Caco-2 (cell line): ENCODE results near the gene SLC35E1. TPM values are rescaled to one million over a fixed set of nuclear protein-coding genes. Genes with fewer than 3 reads are reported as not detected.

Experiments used
- BruUV-seq: library from RNA; stranded (reverse); fragments of 400-500 nt; replicated peaks from 2 replicates; lab custom pipeline; 2021; lab: Mats Ljungman, UMichigan
- CTCF ChIA-PET: fragments of 300-600 bp; sonication (Branson Sonifier 250); formaldehyde crosslinking; loops from one replicate; lab custom pipeline; 2022; ENCODE audit warnings: antibody characterized with exemption; lab: Charles Lee
- POLR2A ChIA-PET: fragments of 300-600 bp; sonication (Branson Sonifier 250); formaldehyde crosslinking; loops from one replicate; lab custom pipeline; 2022; ENCODE audit warnings: antibody characterized with exemption; lab: Charles Lee
- DNase-seq, 2 experiments: peaks; one replicate each; pipeline versions ENCODE4 v3.0.0 to v3.0.0-alpha.2; 2020 to 2022
- H3K27me3 ChIP-seq: replicated peaks from 2 replicates; pipeline ENCODE4 v1.6.0; 2011; ENCODE audit warnings: low read length; ENCODE audit not compliant: control insufficient read depth, insufficient read depth
- H3K36me3 ChIP-seq: 2 replicates; pipeline ENCODE4 v1.5.1; 2011; ENCODE audit warnings: low read length; ENCODE audit not compliant: control insufficient read depth, insufficient read depth
- H3K4me1 ChIP-seq: fragments of 250-450 bp; sonication (Bioruptor Pico); 2 replicates; pipeline ENCODE4 v1.5.1; 2020; ENCODE audit warnings: mild to moderate bottlenecking
- H3K4me3 ChIP-seq: 2 replicates; pipeline ENCODE4 v1.5.1; 2011; ENCODE audit warnings: low read depth, mild to moderate bottlenecking, control low read depth, low read length
- H3K9me3 ChIP-seq: fragments of 250-450 bp; sonication (Bioruptor Pico); 2 replicates; pipeline ENCODE4 v1.5.1; 2020; ENCODE audit warnings: mild to moderate bottlenecking, moderate library complexity
- H3K27ac Mint-ChIP-seq: one replicate; pipeline ENCODE4 v1.8.0; 2022; ENCODE audit warnings: mixed read lengths; ENCODE audit not compliant: unreplicated experiment
- H3K27me3 Mint-ChIP-seq: one replicate; pipeline ENCODE4 v1.8.0; 2022; ENCODE audit warnings: mixed read lengths; ENCODE audit not compliant: insufficient read depth, unreplicated experiment
- H3K36me3 Mint-ChIP-seq: one replicate; pipeline ENCODE4 v1.8.0; 2022; ENCODE audit warnings: mild to moderate bottlenecking, mixed read lengths; ENCODE audit not compliant: insufficient read depth, unreplicated experiment
- H3K4me1 Mint-ChIP-seq: one replicate; pipeline ENCODE4 v1.8.0; 2022; ENCODE audit warnings: low read depth, mixed read lengths; ENCODE audit not compliant: unreplicated experiment
- H3K4me3 Mint-ChIP-seq: one replicate; pipeline ENCODE4 v1.8.0; 2022; ENCODE audit warnings: mild to moderate bottlenecking, moderate library complexity, mixed read lengths; ENCODE audit not compliant: unreplicated experiment
- H3K9me3 Mint-ChIP-seq: one replicate; pipeline ENCODE4 v1.8.0; 2022; ENCODE audit warnings: mixed read lengths; ENCODE audit not compliant: unreplicated experiment
- CTCF ChIP-seq, 2 experiments: fragments of 200-600 bp in 1 of 2; IDR thresholded peaks; 1 replicate in 1 of 2; 2 replicates in 1 of 2; pipeline versions ENCODE4 v1.5.1 to v1.8.0; 2011 to 2022; ENCODE audit warnings: antibody characterized with exemption in 1 of 2, control low read depth in 1 of 2, inconsistent platforms in 1 of 2, low read depth in 1 of 2, low read length in 1 of 2, mild to moderate bottlenecking in 1 of 2, moderate library complexity in 1 of 2; ENCODE audit not compliant: insufficient read depth in 1 of 2, severe bottlenecking in 1 of 2, unreplicated experiment in 1 of 2
- intact Hi-C: fragments of 100-400 bp; cut with micrococcal nuclease; formaldehyde crosslinking; loops from one replicate; pipeline ENCODE4 v1.10.0; 2022; ENCODE audit not compliant: unreplicated experiment
- total RNA-seq: library from RNA; stranded (reverse); gene quantifications from 2 replicates; pipeline ENCODE4 v1.2.3, GENCODE V29; 2022

SLC35E1 gene
- total RNA-seq, 1 experiment from 2014 or later: 37.9 TPM

GRCh38 chr19:16620584-16620983, 48.4 kb upstream of the SLC35E1 start:
- H3K4me3 Mint-ChIP-seq: no peak overlapping the region
- BruUV-seq: no TSS peak
- TF ChIP-seq CTCF (IDR thresholded peaks at IDR 0.05; ENCODE audit: insufficient read depth in 1 of 2, low read depth in 1 of 2, low read length in 1 of 2, severe bottlenecking in 1 of 2, unreplicated experiment in 1 of 2): no peak
- Histone ChIP-seq H3K4me3 (no peak overlapping the region), H3K9me3 (no peaks in the 10 kb centered on the region), H3K27me3 (no peaks in the 10 kb centered on the region), H3K4me1 (peaks cover 8% of the 10 kb centered on the region), H3K36me3 (peaks cover 2% of the 10 kb centered on the region; the same call in 1 of the 2 replicates)
- H3K27ac Mint-ChIP-seq: no peak overlapping the region
- peaks cover 2% of the 10 kb centered on the region for H3K4me1 Mint-ChIP-seq
- intact Hi-C loops: no loop called here
- peak in 1 of 2 experiments; percentile 3 for DNase-seq
- H3K9me3 Mint-ChIP-seq: no peaks in the 10 kb centered on the region
- no peaks in the 10 kb centered on the region for H3K27me3 Mint-ChIP-seq
- CTCF ChIA-PET: no interaction called here
- POLR2A ChIA-PET: no interaction called here
- peaks cover 20% of the 10 kb centered on the region for H3K36me3 Mint-ChIP-seq

DNA sequence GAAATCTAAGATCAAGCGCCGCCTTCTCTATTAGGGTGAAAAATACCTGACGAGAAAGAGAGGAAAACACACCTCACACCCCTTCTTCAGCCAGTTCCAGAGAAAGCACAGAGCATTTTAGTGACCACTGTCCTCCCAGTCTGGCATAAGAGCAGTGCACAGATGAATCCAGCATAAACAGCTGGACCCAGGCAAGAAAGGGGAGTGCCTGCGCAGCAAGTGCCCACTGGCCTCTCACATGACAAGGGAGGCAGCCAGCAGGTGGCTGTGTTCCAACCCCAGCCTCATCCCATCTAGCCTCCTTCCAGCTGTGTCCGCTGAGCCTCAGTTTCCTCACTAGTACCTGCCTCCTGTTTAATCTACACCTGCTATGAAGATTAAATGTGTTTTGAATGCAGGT, 47.8 kb upstream of the SLC35E1 start:
- no peak overlapping the region for H3K27ac Mint-ChIP-seq
- no peak for TF ChIP-seq CTCF (IDR thresholded peaks at IDR 0.05; ENCODE audit: insufficient read depth in 1 of 2, low read depth in 1 of 2, low read length in 1 of 2, severe bottlenecking in 1 of 2, unreplicated experiment in 1 of 2)

GRCh38 chr19:16619457-16619856, 47.2 kb upstream of the SLC35E1 start:
- Mint-ChIP-seq H3K9me3 (no peaks in the 10 kb centered on the region), H3K4me1 (peaks cover 7% of the 10 kb centered on the region), H3K4me3 (no peak overlapping the region), H3K27me3 (no peaks in the 10 kb centered on the region), H3K36me3 (peaks cover 15% of the 10 kb centered on the region), H3K27ac (no peak overlapping the region)
- Histone ChIP-seq H3K4me1 (peaks cover 8% of the 10 kb centered on the region), H3K9me3 (no peaks in the 10 kb centered on the region), H3K27me3 (no peaks in the 10 kb centered on the region), H3K4me3 (no peak overlapping the region), H3K36me3 (peaks cover 2% of the 10 kb centered on the region; the same call in 1 of the 2 replicates)
- ChIA-PET CTCF (no interaction called here), POLR2A (no interaction called here)
- intact Hi-C loops: no loop called here
- no TSS peak for BruUV-seq
- DNase-seq: no peak
- no peak for TF ChIP-seq CTCF (IDR thresholded peaks at IDR 0.05; ENCODE audit: insufficient read depth in 1 of 2, low read depth in 1 of 2, low read length in 1 of 2, severe bottlenecking in 1 of 2, unreplicated experiment in 1 of 2)

More for the DNA sequence above, 47.8 kb upstream of the SLC35E1 start:
- no peaks in the 10 kb centered on the region for H3K9me3 ChIP-seq
- no peak overlapping the region for H3K4me3 ChIP-seq
- H3K4me1 Mint-ChIP-seq: peaks cover 3% of the 10 kb centered on the region
- H3K27me3 Mint-ChIP-seq: no peaks in the 10 kb centered on the region
- no peaks in the 10 kb centered on the region for H3K27me3 ChIP-seq
- intact Hi-C loops: no loop called here
- no peak overlapping the region for H3K4me3 Mint-ChIP-seq
- BruUV-seq: no TSS peak
- H3K9me3 Mint-ChIP-seq: no peaks in the 10 kb centered on the region
- ChIA-PET POLR2A (no interaction called here), CTCF (no interaction called here)
- H3K36me3 ChIP-seq: peaks cover 2% of the 10 kb centered on the region; the same call in 1 of the 2 replicates
- H3K36me3 Mint-ChIP-seq: peaks cover 15% of the 10 kb centered on the region
- H3K4me1 ChIP-seq: peaks cover 8% of the 10 kb centered on the region
- no peak for DNase-seq
